Activated CD8-positive, alpha-beta T cell treated with anti-CD3 and anti-CD28 coated beads for 36 hours (primary cell): ENCODE measurements around the gene NTSR2. TPM values are rescaled to one million over a fixed set of nuclear protein-coding genes. Genes with fewer than 3 reads are reported as not detected.

Source experiments
- ATAC-seq: fragments of 200-7000 bp; cut with Tn5 transposase; one replicate; pipeline ENCODE4 v1.10.0; 2021; ENCODE audit warnings: mild to moderate bottlenecking, moderate library complexity
- CTCF ChIA-PET: fragments of 350-600 bp; sonication (Branson Sonifier 250); formaldehyde crosslinking; loops from one replicate; lab custom pipeline; 2021; ENCODE audit warnings: antibody characterized with exemption; lab: Charles Lee
- POLR2A ChIA-PET: fragments of 350-600 bp; sonication (Branson Sonifier 250); formaldehyde crosslinking; loops from one replicate; lab custom pipeline; 2021; ENCODE audit warnings: antibody characterized with exemption; lab: Charles Lee
- DNase-seq: peaks from one replicate; pipeline ENCODE4 v3.0.0-alpha.2; 2020
- H3K27ac Mint-ChIP-seq: one replicate; pipeline ENCODE4 v1.8.0; 2021; ENCODE audit warnings: mild to moderate bottlenecking, mixed read lengths
- H3K27me3 Mint-ChIP-seq: one replicate; pipeline ENCODE4 v1.8.0; 2021; ENCODE audit warnings: mixed read lengths
- H3K36me3 Mint-ChIP-seq: one replicate; pipeline ENCODE4 v1.8.0; 2021; ENCODE audit warnings: low read depth, mixed read lengths
- H3K4me1 Mint-ChIP-seq: one replicate; pipeline ENCODE4 v1.8.0; 2021; ENCODE audit warnings: low read depth, mixed read lengths
- H3K4me3 Mint-ChIP-seq: one replicate; pipeline ENCODE4 v1.8.0; 2021; ENCODE audit warnings: mild to moderate bottlenecking, moderate library complexity, mixed read lengths
- H3K9me3 Mint-ChIP-seq: one replicate; pipeline ENCODE4 v1.8.0; 2021; ENCODE audit warnings: mixed read lengths
- intact Hi-C: fragments of 100-400 bp; cut with micrococcal nuclease; formaldehyde crosslinking; loops from one replicate; pipeline ENCODE4 v1.10.0; 2022
- total RNA-seq, 2 experiments: library from RNA; stranded (reverse); gene quantifications; one replicate each; pipeline ENCODE4 v1.2.3, GENCODE V29; 2021
- TF ChIP-seq, protein P1 (sequence below): fragments of 200-600 bp; IDR thresholded peaks from one replicate; pipeline ENCODE4 v1.8.0; 2022; ENCODE audit warnings: antibody characterized with exemption, mild to moderate bottlenecking

NTSR2 gene
- total RNA-seq, 2 experiments from 2014 or later, result not detected

- POLR2A ChIA-PET, result no interaction called here
- no peak for ATAC-seq
- DNase-seq, result no peak
- CTCF ChIA-PET, result interaction anchor here (1.2 kb wide), 1 partner anchor 254 kb away, joined by 3 read pairs; no protein-coding TSS in a partner anchor
- intact Hi-C loops, result no loop called here
- Mint-ChIP-seq H3K27ac (no peak overlapping the region), H3K27me3 (peaks cover 6% of the 10 kb centered on the region), H3K4me3 (no peak overlapping the region), H3K4me1 (peaks cover 8% of the 10 kb centered on the region), H3K9me3 (no peaks in the 10 kb centered on the region), H3K36me3 (no peaks in the 10 kb centered on the region)
- TF ChIP-seq, protein P1, sequence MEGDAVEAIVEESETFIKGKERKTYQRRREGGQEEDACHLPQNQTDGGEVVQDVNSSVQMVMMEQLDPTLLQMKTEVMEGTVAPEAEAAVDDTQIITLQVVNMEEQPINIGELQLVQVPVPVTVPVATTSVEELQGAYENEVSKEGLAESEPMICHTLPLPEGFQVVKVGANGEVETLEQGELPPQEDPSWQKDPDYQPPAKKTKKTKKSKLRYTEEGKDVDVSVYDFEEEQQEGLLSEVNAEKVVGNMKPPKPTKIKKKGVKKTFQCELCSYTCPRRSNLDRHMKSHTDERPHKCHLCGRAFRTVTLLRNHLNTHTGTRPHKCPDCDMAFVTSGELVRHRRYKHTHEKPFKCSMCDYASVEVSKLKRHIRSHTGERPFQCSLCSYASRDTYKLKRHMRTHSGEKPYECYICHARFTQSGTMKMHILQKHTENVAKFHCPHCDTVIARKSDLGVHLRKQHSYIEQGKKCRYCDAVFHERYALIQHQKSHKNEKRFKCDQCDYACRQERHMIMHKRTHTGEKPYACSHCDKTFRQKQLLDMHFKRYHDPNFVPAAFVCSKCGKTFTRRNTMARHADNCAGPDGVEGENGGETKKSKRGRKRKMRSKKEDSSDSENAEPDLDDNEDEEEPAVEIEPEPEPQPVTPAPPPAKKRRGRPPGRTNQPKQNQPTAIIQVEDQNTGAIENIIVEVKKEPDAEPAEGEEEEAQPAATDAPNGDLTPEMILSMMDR, result no peak
Measured at GRCh38 chr2:11716689-11717321, 46.8 kb upstream of the NTSR2 start.

- CTCF ChIA-PET, result interaction anchor here (1.2 kb wide), 1 partner anchor 253 kb away, joined by 3 read pairs; no protein-coding TSS in a partner anchor
Measured at GRCh38 chr2:11715987-11716652, 46.1 kb upstream of the NTSR2 start.

DNA sequence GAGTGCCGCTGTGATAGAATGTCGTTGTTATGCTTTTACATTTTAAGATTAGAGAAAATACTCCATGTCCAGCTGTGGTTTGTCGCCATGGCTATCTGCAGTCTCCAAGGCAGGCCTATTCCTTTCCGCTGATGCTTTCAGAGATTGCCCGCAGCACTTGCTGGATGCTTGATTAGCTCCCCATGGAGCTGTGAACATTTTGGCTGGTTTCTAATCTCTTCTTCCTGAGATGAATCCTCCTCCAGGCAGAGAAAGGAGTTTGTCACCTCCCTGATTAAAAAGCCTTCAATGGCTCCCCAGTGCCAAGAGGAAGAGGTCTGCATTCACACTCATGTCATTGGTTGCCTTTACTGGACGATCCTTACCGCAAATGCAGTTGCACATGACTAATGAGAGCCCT lies 43.8 kb upstream of the NTSR2 start:
- ChIA-PET CTCF (no interaction called here), POLR2A (no interaction called here)
- H3K36me3 Mint-ChIP-seq, result no peaks in the 10 kb centered on the region
- ATAC-seq, result no peak
- no peak for DNase-seq
- H3K9me3 Mint-ChIP-seq, result no peaks in the 10 kb centered on the region
- H3K27me3 Mint-ChIP-seq, result peaks cover 4% of the 10 kb centered on the region
- no peaks in the 10 kb centered on the region for H3K4me1 Mint-ChIP-seq
- TF ChIP-seq, protein P1, result no peak
- no peak overlapping the region for H3K4me3 Mint-ChIP-seq
- intact Hi-C loops, result no loop called here
- H3K27ac Mint-ChIP-seq, result no peak overlapping the region

More at GRCh38 chr2:11715987-11716652, 46.1 kb upstream of the NTSR2 start:
- TF ChIP-seq, protein P1, result no peak
- peaks cover 8% of the 10 kb centered on the region for H3K4me1 Mint-ChIP-seq
- H3K36me3 Mint-ChIP-seq, result no peaks in the 10 kb centered on the region
- H3K9me3 Mint-ChIP-seq, result no peaks in the 10 kb centered on the region
- intact Hi-C loops, result no loop called here
- ATAC-seq (no peak), DNase-seq (no peak)
- POLR2A ChIA-PET, result no interaction called here
- H3K27ac Mint-ChIP-seq, result no peak overlapping the region
- no peak overlapping the region for H3K4me3 Mint-ChIP-seq
- H3K27me3 Mint-ChIP-seq, result peaks cover 6% of the 10 kb centered on the region

DNA sequence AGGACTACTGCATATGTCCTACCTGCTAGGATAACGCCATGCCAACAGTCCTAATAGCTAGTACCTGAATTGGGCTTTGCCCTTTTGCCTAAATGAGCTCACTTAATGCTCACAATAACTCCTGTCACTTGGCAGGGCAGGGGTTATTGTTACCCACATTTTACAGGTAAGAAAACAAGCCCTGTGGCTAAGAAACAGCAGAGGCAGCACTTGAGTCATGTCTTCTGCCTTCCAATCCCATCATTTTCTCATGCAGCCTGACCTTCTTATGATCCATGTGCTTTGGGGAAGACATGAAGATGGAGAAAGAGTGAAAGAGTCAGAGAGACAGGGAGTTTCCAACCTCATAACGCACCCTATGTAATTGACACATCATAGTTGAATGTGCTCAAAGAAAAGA lies 42.9 kb upstream of the NTSR2 start:
- TF ChIP-seq, protein P1, result no peak
- intact Hi-C loops, result no loop called here
- no peaks in the 10 kb centered on the region for H3K4me1 Mint-ChIP-seq
- ATAC-seq, result no peak
- H3K9me3 Mint-ChIP-seq, result no peaks in the 10 kb centered on the region
- no peak for DNase-seq
- CTCF ChIA-PET, result no interaction called here
- peaks cover 3% of the 10 kb centered on the region for H3K27me3 Mint-ChIP-seq
- H3K27ac Mint-ChIP-seq, result no peak overlapping the region
- no peaks in the 10 kb centered on the region for H3K36me3 Mint-ChIP-seq
- POLR2A ChIA-PET, result interaction anchor here (0.9 kb wide), 1 partner anchor 31 kb away, joined by 3 read pairs; no protein-coding TSS in a partner anchor
- H3K4me3 Mint-ChIP-seq, result no peak overlapping the region

GRCh38 chr2:11711751-11712150 lies 41.8 kb upstream of the NTSR2 start:
- Mint-ChIP-seq H3K27me3 (no peaks in the 10 kb centered on the region), H3K4me3 (no peak overlapping the region), H3K4me1 (no peaks in the 10 kb centered on the region), H3K36me3 (no peaks in the 10 kb centered on the region), H3K27ac (no peak overlapping the region), H3K9me3 (no peaks in the 10 kb centered on the region)
- TF ChIP-seq, protein P1, result no peak
- CTCF ChIA-PET, result interaction anchor here (1.3 to 2.0 kb wide), 2 partner anchors 19 to 68 kb away, joined by 5 to 6 read pairs; no protein-coding TSS in a partner anchor
- ATAC-seq, result no peak
- no peak for DNase-seq
- intact Hi-C loops, result no loop called here
- POLR2A ChIA-PET, result interaction anchor here (0.9 kb wide), 1 partner anchor 32 kb away, joined by 3 read pairs; no protein-coding TSS in a partner anchor
